B cell (primary cell): ENCODE measurements around the gene ADGRB2. TPM values are rescaled to one million over a fixed set of nuclear protein-coding genes. Genes with fewer than 3 reads are reported as not detected.

Experiments used
- ATAC-seq: fragments of 200-7000 bp; cut with Tn5 transposase; one replicate; pipeline ENCODE4 v1.10.0; 2021; ENCODE audit warnings: low read depth, mild to moderate bottlenecking, moderate number of reproducible peaks, moderate library complexity
- CTCF ChIA-PET: fragments of 350-600 bp; sonication (Branson Sonifier 250); formaldehyde crosslinking; loops from one replicate; lab custom pipeline; 2021; ENCODE audit warnings: antibody characterized with exemption, inconsistent platforms; lab: Charles Lee
- POLR2A ChIA-PET: fragments of 350-600 bp; sonication (Branson Sonifier 250); formaldehyde crosslinking; loops from one replicate; lab custom pipeline; 2021; ENCODE audit warnings: antibody characterized with exemption; lab: Charles Lee
- DNase-seq: peaks from one replicate; pipeline ENCODE4 v3.0.0; 2013
- H2AFZ ChIP-seq: 2 replicates; pipeline ENCODE4 v1.6.1; 2012; ENCODE audit warnings: mild to moderate bottlenecking, low read depth, low read length; ENCODE audit not compliant: insufficient read depth, poor library complexity, severe bottlenecking
- H3K27ac ChIP-seq, 2 donors: 1 replicate in 1 of 2; 2 replicates in 1 of 2; pipeline ENCODE4 v1.5.1; 2012 to 2013; ENCODE audit warnings: low read length in 2 of 2, mild to moderate bottlenecking in 2 of 2, moderate library complexity in 1 of 2
- H3K27me3 ChIP-seq, 4 experiments: fragments of 200-600 bp in 1 of 4; sonication (generic) in 1 of 4; replicated peaks in 1 of 4; 1 replicate in 2 of 4; 2 replicates in 2 of 4; pipeline versions ENCODE4 v1.6.1 to v1.7.0; 2013 to 2016; ENCODE audit warnings: low read length in 3 of 4, mild to moderate bottlenecking in 2 of 4, mixed read lengths in 1 of 4, moderate library complexity in 1 of 4; ENCODE audit not compliant: insufficient read depth in 4 of 4, control insufficient read depth in 3 of 4; ENCODE audit errors: control extremely low read depth in 1 of 4
- H3K36me3 ChIP-seq, 2 experiments: replicated peaks in 1 of 2; 1 replicate in 1 of 2; 2 replicates in 1 of 2; pipeline versions ENCODE4 v1.6.1 to v1.7.1; 2013; ENCODE audit warnings: low read length in 1 of 2; ENCODE audit not compliant: insufficient read depth in 2 of 2, control insufficient read depth in 1 of 2; ENCODE audit errors: control extremely low read depth in 1 of 2, extremely low read depth in 1 of 2
- H3K4me1 ChIP-seq, 2 donors: fragments of 200-600 bp in 1 of 2; sonication (generic) in 1 of 2; 1 replicate in 1 of 2; 2 replicates in 1 of 2; pipeline versions ENCODE4 v1.5.1 to v1.6.1; 2013 to 2017; ENCODE audit warnings: low read length in 2 of 2; ENCODE audit not compliant: control insufficient read depth in 2 of 2, insufficient read depth in 2 of 2
- H3K4me2 ChIP-seq: replicated peaks from 2 replicates; pipeline ENCODE3; 2012; ENCODE audit warnings: mild to moderate bottlenecking, low read depth, low read length; ENCODE audit not compliant: poor library complexity, severe bottlenecking
- H3K4me3 ChIP-seq, 5 experiments: fragments of 200-600 bp in 1 of 5; sonication (generic) in 1 of 5; 1 replicate in 3 of 5; 2 replicates in 2 of 5; pipeline versions ENCODE4 v1.5.1 to v1.7.0; 2011 to 2016; ENCODE audit warnings: low read length in 4 of 5, mild to moderate bottlenecking in 4 of 5, low read depth in 2 of 5, control low read depth in 1 of 5, moderate library complexity in 1 of 5; ENCODE audit not compliant: insufficient read depth in 1 of 5; ENCODE audit errors: control extremely low read depth in 1 of 5, extremely low read depth in 1 of 5
- H3K79me2 ChIP-seq: fragments of 200-600 bp; sonication (generic); one replicate; pipeline ENCODE4 v1.6.0; 2016; ENCODE audit warnings: low read length; ENCODE audit not compliant: control insufficient read depth, insufficient read depth
- H3K9ac ChIP-seq: fragments of 200-600 bp; sonication (generic); 2 replicates; pipeline ENCODE4 v1.6.1; 2017; ENCODE audit warnings: mild to moderate bottlenecking, low read length, moderate library complexity
- H3K9me3 ChIP-seq, 3 donors: one replicate each; pipeline versions ENCODE4 v1.6.1 to v1.7.1; 2013; ENCODE audit warnings: low read length in 2 of 3; ENCODE audit not compliant: control insufficient read depth in 2 of 3, insufficient read depth in 1 of 3; ENCODE audit errors: control extremely low read depth in 1 of 3
- H4K20me1 ChIP-seq: 2 replicates; pipeline ENCODE4 v1.6.0; 2012; ENCODE audit warnings: mild to moderate bottlenecking, low read length; ENCODE audit not compliant: insufficient read depth, control insufficient read depth, poor library complexity, severe bottlenecking
- H3K27ac Mint-ChIP-seq: one replicate; pipeline ENCODE4 v1.8.0; 2021; ENCODE audit warnings: mixed read lengths
- H3K27me3 Mint-ChIP-seq: one replicate; pipeline ENCODE4 v1.8.0; 2021; ENCODE audit warnings: mixed read lengths
- H3K4me1 Mint-ChIP-seq: one replicate; pipeline ENCODE4 v1.8.0; 2021; ENCODE audit warnings: mixed read lengths
- H3K4me3 Mint-ChIP-seq: one replicate; pipeline ENCODE4 v1.8.0; 2021; ENCODE audit warnings: mixed read lengths
- H3K9me3 Mint-ChIP-seq: one replicate; pipeline ENCODE4 v1.8.0; 2022; ENCODE audit warnings: mixed read lengths; ENCODE audit not compliant: insufficient read depth
- CTCF ChIP-seq: fragments of 200-600 bp; IDR thresholded peaks from one replicate; pipeline ENCODE4 v1.8.0; 2022; ENCODE audit warnings: antibody characterized with exemption, mild to moderate bottlenecking
- EZH2 ChIP-seq: IDR thresholded peaks from 2 replicates; pipeline ENCODE4 v1.6.1; 2012; ENCODE audit warnings: borderline replicate concordance, low read depth, mild to moderate bottlenecking, moderate library complexity, low read length; ENCODE audit not compliant: insufficient read depth, poor library complexity, severe bottlenecking
- WGBS: methylation state at CpG from one replicate; pipeline ENCODE4 v1.1.5; 2013; ENCODE audit warnings: missing lambda C conversion rate; ENCODE audit not compliant: insufficient coverage; 5-methylcytosine and 5-hydroxymethylcytosine counted together
- intact Hi-C: fragments of 100-400 bp; cut with micrococcal nuclease; formaldehyde crosslinking; loops from one replicate; pipeline ENCODE4 v1.10.0; 2022
- polyA plus RNA-seq: library from polyadenylated mRNA; depleted of rRNA; stranded (reverse); fragments of >200 nt; gene quantifications from 2 replicates; pipeline ENCODE4 v1.2.3, GENCODE V29; 2012
- total RNA-seq, 2 donors: library from RNA; stranded (reverse); fragments of 120-200 nt in 1 of 2; gene quantifications; 1 replicate in 1 of 2; 2 replicates in 1 of 2; pipeline versions ENCODE4 v1.2.3 to v1.2.4, GENCODE V29; 2013 to 2022

Gene ADGRB2
- total and polyA plus RNA-seq, 2 donors (not counting 1 experiment from before 2014, with no cell fraction given), result 1.9 to 2.7 TPM

GRCh38 chr1:31805318-31805717 lies 41.2 kb upstream of the ADGRB2 start:
- POLR2A ChIA-PET, result no interaction called here
- H3K9me3 Mint-ChIP-seq, result no peaks in the 10 kb centered on the region
- DNase-seq, result no peak

DNA sequence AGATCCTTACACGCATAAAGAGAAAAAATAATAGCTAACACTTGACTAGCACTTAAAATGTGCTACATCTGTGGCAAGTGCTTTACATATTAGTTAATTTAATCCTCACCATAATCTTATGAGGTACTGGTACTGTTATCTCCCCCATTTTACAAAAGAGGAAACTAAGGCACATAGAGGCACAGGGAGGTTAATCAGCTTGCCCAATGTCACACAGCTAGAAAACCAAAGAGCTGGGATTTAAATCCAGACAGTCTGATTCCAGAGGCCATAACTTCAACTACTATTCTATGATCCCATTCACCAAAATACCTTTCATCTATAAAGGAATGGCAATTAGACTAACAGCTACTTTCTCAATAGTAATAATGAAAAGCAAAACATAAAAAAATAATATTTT lies 40.0 kb upstream of the ADGRB2 start:
- peaks cover 14% of the 10 kb centered on the region for H3K4me1 Mint-ChIP-seq

More at GRCh38 chr1:31805318-31805717, 41.2 kb upstream of the ADGRB2 start:
- intact Hi-C loops, result no loop called here
- Histone ChIP-seq H3K4me2 (no peak overlapping the region), H4K20me1 (no peaks in the 10 kb centered on the region), H3K4me3 (no peak overlapping the region), H3K27me3 (no peaks in the 10 kb centered on the region), H3K79me2 (no peaks in the 10 kb centered on the region), H3K9me3 (no peaks in the 10 kb centered on the region), H3K36me3 (no peaks in the 10 kb centered on the region), H3K9ac (no peak overlapping the region), H3K27ac (no peak overlapping the region), H3K4me1 (peaks cover 9% of the 10 kb centered on the region in 2 donors), H2AFZ (no peak overlapping the region)
- TF ChIP-seq CTCF (no peak), EZH2 (no peak)
- Mint-ChIP-seq H3K27me3 (no peaks in the 10 kb centered on the region), H3K27ac (no peak overlapping the region), H3K4me1 (peaks cover 14% of the 10 kb centered on the region), H3K4me3 (no peak overlapping the region)
- no peak for ATAC-seq
- CTCF ChIA-PET, result interaction anchor here (1.0 to 1.3 kb wide), 3 partner anchors 11 to 21 kb away, joined by 3 to 4 read pairs (median 3); no protein-coding TSS in a partner anchor
- WGBS, result 74% methylated on average over 3 of the region's 6 CpGs

More for the DNA sequence above, 40.0 kb upstream of the ADGRB2 start:
- Mint-ChIP-seq H3K27me3 (no peaks in the 10 kb centered on the region), H3K27ac (no peak overlapping the region), H3K4me3 (no peak overlapping the region), H3K9me3 (no peaks in the 10 kb centered on the region)
- ATAC-seq (no peak), DNase-seq (no peak)
- CTCF ChIA-PET, result interaction anchor here (0.8 kb wide), 1 partner anchor 160 kb away, joined by 4 read pairs; no protein-coding TSS in a partner anchor
- Histone ChIP-seq H3K36me3 (no peaks in the 10 kb centered on the region), H3K27me3 (peaks cover 0 to 3% (median 0%) of the 10 kb centered on the region in 4 experiments), H3K9me3 (no peaks in the 10 kb centered on the region), H3K4me2 (no peak overlapping the region), H3K79me2 (no peaks in the 10 kb centered on the region), H3K4me3 (no peak overlapping the region), H3K4me1 (peaks cover 9% of the 10 kb centered on the region in 2 donors), H3K9ac (no peak overlapping the region), H3K27ac (no peak overlapping the region), H2AFZ (no peak overlapping the region), H4K20me1 (no peaks in the 10 kb centered on the region)
- POLR2A ChIA-PET, result no interaction called here
- no CpG with 5 or more reads among the region's 1 CpG for WGBS
- intact Hi-C loops, result no loop called here
- TF ChIP-seq CTCF (no peak), EZH2 (no peak)
